SH-SY5Y (cell line): Measurements from ENCODE around the gene GRB7.

Experiments
- GATA2 ChIP-seq: IDR thresholded peaks from 2 replicates; pipeline ENCODE4 v1.6.1; 2011; ENCODE audit warnings: mild to moderate bottlenecking, low read depth, low read length
- GATA3 ChIP-seq: IDR thresholded peaks from 2 replicates; pipeline ENCODE4 v1.6.1; 2011; ENCODE audit warnings: low read depth, mild to moderate bottlenecking, low read length, moderate library complexity

DNA sequence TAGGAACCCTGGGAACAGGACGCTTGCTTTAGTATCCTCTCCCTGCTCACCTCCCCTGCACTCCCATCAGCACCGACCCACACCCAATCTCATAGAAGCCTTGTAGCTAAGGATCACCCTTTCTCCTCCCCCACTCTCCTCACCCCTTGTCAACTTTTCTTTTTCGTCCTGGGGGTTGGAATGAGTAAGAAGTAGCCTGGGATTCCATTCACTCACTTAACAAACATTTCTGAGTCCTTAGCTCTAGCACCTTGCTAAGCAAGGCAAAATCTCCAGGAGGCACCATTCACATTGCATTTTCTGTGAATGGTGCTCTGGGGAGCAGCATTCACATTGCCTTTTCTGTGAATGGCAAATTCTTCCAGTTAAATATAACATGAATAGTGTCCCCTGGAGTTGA is 48.8 kb upstream of the GRB7 start:
- TF ChIP-seq GATA2, result no peak
- no peak for TF ChIP-seq GATA3
